ENCODE data around the gene MRTFA. TPM values are rescaled to one million over a fixed set of nuclear protein-coding genes. Genes with fewer than 3 reads are reported as not detected.

Gene MRTFA
- total RNA-seq, 1 experiment from 2014 or later: 52.7 TPM

GRCh38 chr22:40477683-40478337 lies 158.7 kb downstream of the MRTFA start:
- no TSS peak for BruUV-seq (replicated peaks)
- POLR2A ChIA-PET: interaction anchor here (0.6 to 1.3 kb wide), 4 partner anchors 10 to 41 kb away, joined by 3 to 4 read pairs (median 4); no protein-coding TSS in a partner anchor
- Mint-ChIP-seq H3K4me1 (ENCODE audit: insufficient read depth, unreplicated experiment) (peaks cover 32% of the 10 kb centered on the region), H3K27me3 (ENCODE audit: insufficient read depth, unreplicated experiment) (no peaks in the 10 kb centered on the region), H3K9me3 (ENCODE audit: unreplicated experiment) (no peaks in the 10 kb centered on the region), H3K4me3 (ENCODE audit: unreplicated experiment) (no peak overlapping the region), H3K36me3 (ENCODE audit: insufficient read depth, unreplicated experiment) (peaks cover 19% of the 10 kb centered on the region), H3K27ac (ENCODE audit: low read depth, unreplicated experiment) (peak overlapping the region; percentile 37)
- DNase-seq (ENCODE audit: unreplicated experiment): no peak
- intact Hi-C loops (cut with micrococcal nuclease): no loop called here
- TF ChIP-seq CTCF (IDR thresholded peaks at IDR 0.05; ENCODE audit: unreplicated experiment): no peak
- CTCF ChIA-PET: interaction anchor here (1.0 to 1.4 kb wide), 2 partner anchors 9 to 24 kb away, joined by 3 read pairs; no protein-coding TSS in a partner anchor

- no TSS peak for BruUV-seq (replicated peaks)
- H3K36me3 Mint-ChIP-seq (ENCODE audit: insufficient read depth, unreplicated experiment): peaks cover 17% of the 10 kb centered on the region
- POLR2A ChIA-PET: interaction anchor here (0.6 to 1.4 kb wide), 2 partner anchors 10 to 55 kb away, joined by 3 to 6 read pairs; no protein-coding TSS in a partner anchor
- CTCF ChIA-PET: interaction anchor here (0.7 to 1.4 kb wide), 3 partner anchors 11 to 39 kb away, joined by 3 to 5 read pairs (median 3); no protein-coding TSS in a partner anchor
- H3K27ac Mint-ChIP-seq (ENCODE audit: low read depth, unreplicated experiment): no peak overlapping the region
- H3K4me1 Mint-ChIP-seq (ENCODE audit: insufficient read depth, unreplicated experiment): peaks cover 22% of the 10 kb centered on the region
- DNase-seq (ENCODE audit: unreplicated experiment): no peak
- no peaks in the 10 kb centered on the region for H3K27me3 Mint-ChIP-seq (ENCODE audit: insufficient read depth, unreplicated experiment)
- H3K9me3 Mint-ChIP-seq (ENCODE audit: unreplicated experiment): no peaks in the 10 kb centered on the region
- TF ChIP-seq CTCF (IDR thresholded peaks at IDR 0.05; ENCODE audit: unreplicated experiment): no peak
- intact Hi-C loops (cut with micrococcal nuclease): no loop called here
- no peak overlapping the region for H3K4me3 Mint-ChIP-seq (ENCODE audit: unreplicated experiment)
Observed at GRCh38 chr22:40476341-40476740, 160.2 kb downstream of the MRTFA start.

GRCh38 chr22:40473703-40474102 lies 162.8 kb downstream of the MRTFA start:
- ChIA-PET CTCF (interaction anchor here (0.6 to 2.2 kb wide), 2 partner anchors 37 to 39 kb away, joined by 4 to 6 read pairs; no protein-coding TSS in a partner anchor), POLR2A (interaction anchor here (1.2 to 1.6 kb wide), 2 partner anchors 20 to 26 kb away, joined by 3 to 4 read pairs; no protein-coding TSS in a partner anchor)
- Mint-ChIP-seq H3K4me1 (ENCODE audit: insufficient read depth, unreplicated experiment) (peaks cover 19% of the 10 kb centered on the region), H3K4me3 (ENCODE audit: unreplicated experiment) (no peak overlapping the region), H3K27ac (ENCODE audit: low read depth, unreplicated experiment) (no peak overlapping the region), H3K9me3 (ENCODE audit: unreplicated experiment) (no peaks in the 10 kb centered on the region), H3K36me3 (ENCODE audit: insufficient read depth, unreplicated experiment) (peaks cover 21% of the 10 kb centered on the region), H3K27me3 (ENCODE audit: insufficient read depth, unreplicated experiment) (no peaks in the 10 kb centered on the region)
- intact Hi-C loops (cut with micrococcal nuclease): no loop called here
- BruUV-seq (replicated peaks): no TSS peak
- no peak for DNase-seq (ENCODE audit: unreplicated experiment)
- no peak for TF ChIP-seq CTCF (IDR thresholded peaks at IDR 0.05; ENCODE audit: unreplicated experiment)

- Mint-ChIP-seq H3K4me3 (ENCODE audit: unreplicated experiment) (no peak overlapping the region), H3K27me3 (ENCODE audit: insufficient read depth, unreplicated experiment) (no peaks in the 10 kb centered on the region), H3K27ac (ENCODE audit: low read depth, unreplicated experiment) (no peak overlapping the region), H3K9me3 (ENCODE audit: unreplicated experiment) (no peaks in the 10 kb centered on the region), H3K36me3 (ENCODE audit: insufficient read depth, unreplicated experiment) (peaks cover 22% of the 10 kb centered on the region), H3K4me1 (ENCODE audit: insufficient read depth, unreplicated experiment) (peaks cover 8% of the 10 kb centered on the region)
- intact Hi-C loops (cut with micrococcal nuclease): no loop called here
- no peak for TF ChIP-seq CTCF (IDR thresholded peaks at IDR 0.05; ENCODE audit: unreplicated experiment)
- POLR2A ChIA-PET: interaction anchor here (1.1 to 1.2 kb wide), 2 partner anchors 15 to 22 kb away, joined by 3 to 7 read pairs; no protein-coding TSS in a partner anchor
- CTCF ChIA-PET: interaction anchor here (0.6 to 1.9 kb wide), 2 partner anchors 16 to 36 kb away, joined by 3 to 10 read pairs; no protein-coding TSS in a partner anchor
- no peak for DNase-seq (ENCODE audit: unreplicated experiment)
- BruUV-seq (replicated peaks): no TSS peak
Observed at GRCh38 chr22:40472579-40472978, 163.9 kb downstream of the MRTFA start.
